ENCODE data around the gene SDF2. TPM values are rescaled to one million over a fixed set of nuclear protein-coding genes. Genes with fewer than 3 reads are reported as not detected.

The SDF2 gene
- total and polyA plus RNA-seq, 2 experiments from 2014 or later: 32.5 to 54.6 TPM

GRCh38 chr17:28661635-28662526 lies at the start of gene SDF2, which contains the start of gene SUPT6H (continued):
- TF ChIP-seq ZNF331 (CRISPR knock-in tag; IDR thresholded peaks at IDR 0.05; ENCODE audit: low read depth): no peak

- H2AFZ ChIP-seq: no peak overlapping the region
- peaks cover 50% of the 10 kb centered on the region for H3F3A ChIP-seq (replicated peaks; ENCODE audit: low read depth)
- Mint-ChIP-seq H3K4me1 (peaks cover 39% of the 10 kb centered on the region), H3K36me3 (ENCODE audit: low read depth) (peaks cover 51% of the 10 kb centered on the region), H3K9me3 (no peaks in the 10 kb centered on the region; the same call in 2 of the 3 replicates), H3K4me3 (peak overlapping the region; percentile 97), H3K27ac (peak overlapping the region; percentile 99), H3K27me3 (ENCODE audit: insufficient read depth, low read depth, poor library complexity) (peaks cover 27% of the 10 kb centered on the region)
- H3K9me2 ChIP-seq (ENCODE audit: insufficient read depth): no peaks in the 10 kb centered on the region
- H3K4me3 ChIP-seq: peak overlapping the region; percentile 72
- peaks cover 27% of the 10 kb centered on the region for H3K4me1 ChIP-seq (ENCODE audit: insufficient read depth)
- peaks cover 10% of the 10 kb centered on the region; the same call in 1 of the 2 replicates for H4K20me1 ChIP-seq (replicated peaks; ENCODE audit: insufficient read depth)
- DNase-seq (ENCODE audit: low spot score) (peak; percentile 96), ATAC-seq (peak; percentile 84)
- H3K36me3 ChIP-seq (ENCODE audit: insufficient read depth): peaks cover 13% of the 10 kb centered on the region; the same call in 1 of the 2 replicates
- H3K27ac ChIP-seq (ENCODE audit: low read depth): peak overlapping the region; percentile 100
- no peaks in the 10 kb centered on the region for H3K27me3 ChIP-seq (ENCODE audit: insufficient read depth)
- TF ChIP-seq ETS1 (IDR thresholded peaks at IDR 0.05): no peak
- TF ChIP-seq POLR2AphosphoS5 (IDR thresholded peaks at IDR 0.05; ENCODE audit: low read depth): peak; percentile 93
- 0 out of 2 replicates have a peak, but pooled peaks have one; percentile 3 for TF ChIP-seq NANOG (IDR thresholded peaks at IDR 0.05; ENCODE audit: borderline replicate concordance)
- peak; percentile 34; the same call in 1 of the 2 replicates for TF ChIP-seq CREB1 (CRISPR knock-in tag; IDR thresholded peaks at IDR 0.05; ENCODE audit: low read depth)
- no peak for TF ChIP-seq ZNF331 (CRISPR knock-in tag; IDR thresholded peaks at IDR 0.05; ENCODE audit: low read depth)
- peak overlapping the region; percentile 91 for H3K4me2 ChIP-seq
- peaks cover 28% of the 10 kb centered on the region for H3K79me2 ChIP-seq (replicated peaks; ENCODE audit: insufficient read depth)
Measured at GRCh38 chr17:28710861-28711722, 49.4 kb upstream of the SDF2 start.

- Histone ChIP-seq H3K9me2 (ENCODE audit: insufficient read depth) (no peaks in the 10 kb centered on the region), H3K4me3 (no peak overlapping the region), H3F3A (replicated peaks; ENCODE audit: low read depth) (peaks cover 28% of the 10 kb centered on the region), H3K79me2 (replicated peaks; ENCODE audit: insufficient read depth) (peaks cover 19% of the 10 kb centered on the region), H3K27me3 (ENCODE audit: insufficient read depth) (no peaks in the 10 kb centered on the region), H2AFZ (no peak overlapping the region), H3K4me1 (ENCODE audit: insufficient read depth) (peaks cover 14% of the 10 kb centered on the region), H3K27ac (ENCODE audit: low read depth) (no peak overlapping the region; the same call in 1 of the 2 replicates), H3K36me3 (ENCODE audit: insufficient read depth) (no peaks in the 10 kb centered on the region), H4K20me1 (replicated peaks; ENCODE audit: insufficient read depth) (peaks cover 7% of the 10 kb centered on the region; the same call in 1 of the 2 replicates), H3K4me2 (0 out of 2 replicates have a peak overlapping the region, but pooled peaks have one; percentile 32)
- no peak for DNase-seq (ENCODE audit: low spot score)
- ATAC-seq: no peak
- H3K9me3 Mint-ChIP-seq: no peaks in the 10 kb centered on the region; the same call in 2 of the 3 replicates
- peaks cover 34% of the 10 kb centered on the region for H3K36me3 Mint-ChIP-seq (ENCODE audit: low read depth)
- H3K27me3 Mint-ChIP-seq (ENCODE audit: insufficient read depth, low read depth, poor library complexity): peaks cover 30% of the 10 kb centered on the region
- peaks cover 38% of the 10 kb centered on the region for H3K4me1 Mint-ChIP-seq
- no peak overlapping the region for H3K27ac Mint-ChIP-seq
- no peak overlapping the region; the same call in 2 of the 3 replicates for H3K4me3 Mint-ChIP-seq
- TF ChIP-seq EZH2 (IDR thresholded peaks at IDR 0.05; ENCODE audit: low read depth, unreplicated experiment): no peak
- TF ChIP-seq EZH2phosphoT487 (IDR thresholded peaks at IDR 0.05; ENCODE audit: unreplicated experiment): no peak
- no peak for TF ChIP-seq ZNF462 (CRISPR knock-in tag; IDR thresholded peaks at IDR 0.05)
- TF ChIP-seq ZNF114 (CRISPR knock-in tag; IDR thresholded peaks at IDR 0.05): no peak
- TF ChIP-seq NANOG (IDR thresholded peaks at IDR 0.05; ENCODE audit: borderline replicate concordance): no peak
- TF ChIP-seq STAT1 (IDR thresholded peaks at IDR 0.05; ENCODE audit: unreplicated experiment): no peak
Measured at GRCh38 chr17:28707339-28707720, 45.6 kb upstream of the SDF2 start.

Measured in GM23338 (cell line).